HG03571 (cell line): ENCODE measurements around the gene MEAK7.
A peak's percentile ranks its signal among the peaks of the same experiment; 100 is the strongest.

Source experiments
- ATAC-seq: cut with Tn5 transposase; IDR thresholded peaks from one replicate; pipeline ENCODE4 v1.9.1; 2021; ENCODE audit not compliant: unreplicated experiment

Gene MEAK7

GRCh38 chr16:84504420-84505248 lies at the start of gene MEAK7:
Gene MEAK7 (minus strand): TSS chr16:84504659. CDS start chr16:84498086, 6,573 bp downstream.
- peak; percentile 91 for ATAC-seq

- no peak for ATAC-seq
Measured at GRCh38 chr16:84553873-84554399, 49.5 kb upstream of the MEAK7 start.

GRCh38 chr16:84552135-84552534 lies 47.7 kb upstream of the MEAK7 start:
- no peak for ATAC-seq

GRCh38 chr16:84550096-84550495 lies 45.6 kb upstream of the MEAK7 start:
- ATAC-seq: no peak

- no peak for ATAC-seq
Measured at GRCh38 chr16:84548971-84549844, 44.7 kb upstream of the MEAK7 start.

GRCh38 chr16:84548508-84548907 lies 44.0 kb upstream of the MEAK7 start:
- ATAC-seq: no peak

- no peak for ATAC-seq
Measured at GRCh38 chr16:84547546-84548061, 43.1 kb upstream of the MEAK7 start.

- ATAC-seq: no peak
Measured at GRCh38 chr16:84546669-84547545, 42.4 kb upstream of the MEAK7 start.

GRCh38 chr16:84545114-84545737 lies 40.8 kb upstream of the MEAK7 start:
- ATAC-seq: no peak

- no peak for ATAC-seq
Measured at GRCh38 chr16:84544031-84544773, 39.7 kb upstream of the MEAK7 start.

GRCh38 chr16:84543253-84543652 lies 38.8 kb upstream of the MEAK7 start:
- ATAC-seq: no peak

GRCh38 chr16:84541999-84542817 lies 37.7 kb upstream of the MEAK7 start:
- no peak for ATAC-seq

- no peak for ATAC-seq
Measured at GRCh38 chr16:84540194-84540593, 35.7 kb upstream of the MEAK7 start.

- ATAC-seq: no peak
Measured at GRCh38 chr16:84538222-84538840, 33.9 kb upstream of the MEAK7 start.

- no peak for ATAC-seq
Measured at GRCh38 chr16:84537491-84538151, 33.2 kb upstream of the MEAK7 start.

GRCh38 chr16:84535851-84536250 lies 31.4 kb upstream of the MEAK7 start:
- no peak for ATAC-seq

- ATAC-seq: no peak
Measured at GRCh38 chr16:84535408-84535807, 30.9 kb upstream of the MEAK7 start.

GRCh38 chr16:84534815-84535214 lies 30.4 kb upstream of the MEAK7 start:
- no peak for ATAC-seq
